Activated T-cell treated with anti-CD3 and anti-CD28 coated beads, Interleukin-2, amount 50 U/mL, for 24 hours (primary cell): ENCODE measurements around the gene NKAIN4.

Experiments
- DNase-seq: peaks from one replicate; pipeline ENCODE4 v3.0.0-alpha.2; 2020
- H3K27ac Mint-ChIP-seq: 2 replicates; pipeline ENCODE4 v1.8.0; 2020; ENCODE audit warnings: mild to moderate bottlenecking, mixed read lengths
- H3K27me3 Mint-ChIP-seq: 2 replicates; pipeline ENCODE4 v1.8.0; 2020; ENCODE audit warnings: mixed read lengths
- H3K36me3 Mint-ChIP-seq: 2 replicates; pipeline ENCODE4 v1.8.0; 2020; ENCODE audit warnings: low read depth, mixed read lengths
- H3K4me1 Mint-ChIP-seq: 2 replicates; pipeline ENCODE4 v1.8.0; 2020; ENCODE audit warnings: low read depth, mixed read lengths
- H3K4me3 Mint-ChIP-seq: 2 replicates; pipeline ENCODE4 v1.8.0; 2020; ENCODE audit warnings: mild to moderate bottlenecking, moderate library complexity, mixed read lengths
- H3K9me3 Mint-ChIP-seq: 2 replicates; pipeline ENCODE4 v1.8.0; 2020; ENCODE audit warnings: mixed read lengths

NKAIN4 gene

GRCh38 chr20:63219447-63219821, 34.8 kb downstream of the NKAIN4 start:
- Mint-ChIP-seq H3K4me3 (no peak overlapping the region), H3K27me3 (no peaks in the 10 kb centered on the region), H3K9me3 (no peaks in the 10 kb centered on the region), H3K4me1 (peaks cover 18% of the 10 kb centered on the region), H3K27ac (no peak overlapping the region), H3K36me3 (peaks cover 10% of the 10 kb centered on the region)
- no peak for DNase-seq

GRCh38 chr20:63218701-63219446, 35.4 kb downstream of the NKAIN4 start:
- H3K4me1 Mint-ChIP-seq = peaks cover 23% of the 10 kb centered on the region
- no peak for DNase-seq
- H3K9me3 Mint-ChIP-seq = no peaks in the 10 kb centered on the region
- no peak overlapping the region for H3K27ac Mint-ChIP-seq
- H3K36me3 Mint-ChIP-seq = peaks cover 16% of the 10 kb centered on the region
- no peak overlapping the region for H3K4me3 Mint-ChIP-seq
- no peaks in the 10 kb centered on the region for H3K27me3 Mint-ChIP-seq

DNA sequence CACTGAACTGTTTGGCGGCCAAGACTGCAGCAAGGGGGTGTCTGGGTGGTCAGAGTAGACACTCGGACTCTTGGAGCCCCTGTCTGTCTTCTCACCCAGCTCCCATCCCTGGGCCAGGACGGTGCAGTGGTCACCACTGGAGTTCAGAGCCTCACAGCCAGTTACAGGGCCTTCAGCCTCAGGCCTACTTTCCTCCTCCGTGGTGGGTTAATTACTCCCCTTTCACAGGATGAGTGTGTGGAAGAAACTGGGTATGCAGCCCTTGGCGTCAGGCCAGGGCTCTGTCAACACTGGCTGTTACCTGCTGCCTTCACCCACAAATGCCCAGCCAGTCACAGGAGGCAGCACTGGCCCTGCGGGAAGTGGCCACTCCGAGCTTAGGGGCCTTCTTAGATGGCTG, 36.6 kb downstream of the NKAIN4 start:
- Mint-ChIP-seq H3K4me3 (no peak overlapping the region), H3K27me3 (no peaks in the 10 kb centered on the region), H3K27ac (no peak overlapping the region), H3K4me1 (peaks cover 35% of the 10 kb centered on the region), H3K9me3 (no peaks in the 10 kb centered on the region), H3K36me3 (peaks cover 28% of the 10 kb centered on the region)
- no peak for DNase-seq

- Mint-ChIP-seq H3K9me3 (no peaks in the 10 kb centered on the region), H3K36me3 (peaks cover 35% of the 10 kb centered on the region), H3K27ac (peak overlapping the region; percentile 86), H3K27me3 (no peaks in the 10 kb centered on the region), H3K4me3 (peak overlapping the region; percentile 98), H3K4me1 (peaks cover 42% of the 10 kb centered on the region)
- DNase-seq = peak; percentile 39
Observed at GRCh38 chr20:63216849-63217471, 37.3 kb downstream of the NKAIN4 start.

DNA sequence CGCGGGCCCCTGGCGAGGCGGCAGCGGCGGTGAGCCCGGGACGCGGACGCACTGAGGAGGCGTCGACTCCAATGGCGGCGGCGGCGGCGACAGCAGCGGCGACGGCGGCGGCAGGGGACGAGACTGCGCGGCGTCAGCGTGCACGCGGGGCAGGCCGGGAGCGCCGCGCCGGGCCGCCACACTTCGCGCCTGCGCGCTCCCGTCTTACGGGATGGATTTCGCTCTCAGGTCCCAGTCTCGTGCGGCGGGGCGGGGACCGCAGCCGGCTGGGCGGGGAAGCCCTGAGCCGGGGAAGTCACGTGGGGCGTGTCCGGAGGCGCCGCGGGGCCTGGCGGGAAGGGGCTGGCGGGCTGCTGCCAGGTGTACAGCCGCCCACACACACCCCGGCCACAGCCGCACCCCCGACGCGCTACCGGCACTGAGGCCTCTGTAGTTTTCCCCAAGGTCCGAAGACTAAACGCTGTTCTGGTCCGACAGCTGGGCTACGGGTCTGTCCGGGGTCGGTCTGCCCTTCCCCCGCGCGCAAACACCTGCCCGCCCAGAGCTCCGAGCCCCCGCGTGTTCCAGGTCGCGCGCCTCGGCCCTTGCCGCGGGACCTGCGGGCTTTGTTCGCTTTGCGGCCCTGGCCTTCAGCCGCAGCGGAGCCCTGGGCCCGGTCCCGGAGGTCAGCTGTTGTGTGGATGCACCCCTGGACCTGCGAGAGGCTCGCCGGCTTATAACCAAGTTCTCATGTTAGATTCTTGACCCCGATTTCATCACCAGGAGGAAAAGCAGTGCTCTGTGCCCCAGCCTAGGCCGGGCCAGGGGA, 38.0 kb downstream of the NKAIN4 start, which contains the start of gene YTHDF1:
Gene YTHDF1, minus strand, starts transcription at position 91 of the 808 bp plus-strand sequence. CDS start 239 bp downstream, outside the sequence.
- DNase-seq = peak; percentile 98
- Mint-ChIP-seq H3K4me1 (peaks cover 48% of the 10 kb centered on the region), H3K27ac (peak within 1 kb of the TSS; percentile 97), H3K27me3 (no peaks in the 10 kb centered on the region), H3K9me3 (no peaks in the 10 kb centered on the region), H3K36me3 (peaks cover 42% of the 10 kb centered on the region), H3K4me3 (peak within 1 kb of the TSS; percentile 98)

DNA sequence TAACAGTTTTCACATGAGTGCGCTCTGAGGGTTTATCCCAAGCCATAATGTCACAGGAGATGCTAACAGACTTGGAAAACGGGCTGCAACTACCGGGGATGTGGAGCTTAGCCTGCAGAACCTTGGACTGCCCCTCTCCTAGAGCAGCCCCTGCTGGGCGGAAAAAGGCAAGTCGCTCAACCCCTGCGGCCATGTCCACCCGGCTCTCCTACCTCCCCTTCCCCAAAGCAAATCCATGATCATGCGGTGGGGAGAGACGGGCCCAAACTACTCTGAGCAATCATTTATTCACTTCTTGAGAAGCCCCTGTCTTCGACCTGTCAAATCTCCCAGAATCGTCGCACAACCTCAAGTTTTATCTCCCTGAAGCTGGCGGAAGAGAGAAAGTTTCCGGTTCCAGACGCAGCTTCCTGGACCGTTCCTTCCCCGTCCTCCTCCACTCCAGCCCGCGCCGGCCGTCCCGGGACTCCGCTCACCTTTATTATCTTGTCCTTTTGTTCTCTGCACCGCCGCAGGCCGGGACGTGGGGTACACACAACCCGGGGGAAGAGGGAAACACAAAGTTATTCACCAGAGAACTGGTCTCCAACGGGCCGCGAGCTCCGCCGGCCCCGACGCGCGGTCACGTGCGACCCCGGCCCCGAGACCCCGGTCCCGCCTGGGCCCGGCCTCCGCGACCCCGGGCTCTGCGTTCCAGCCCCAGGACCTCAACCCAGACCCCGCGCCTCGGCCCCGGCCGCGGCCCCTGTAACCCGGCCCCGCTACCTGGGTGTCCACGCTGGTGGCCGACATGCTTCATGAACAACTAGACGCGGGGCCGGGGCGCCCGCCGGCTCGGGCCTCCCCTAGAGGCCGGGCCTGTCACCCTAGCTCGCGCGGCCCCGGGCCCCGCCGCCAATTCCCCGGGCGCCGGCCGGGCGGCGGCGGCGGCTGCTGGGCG, 38.9 kb downstream of the NKAIN4 start:
- Mint-ChIP-seq H3K27ac (peak overlapping the region; percentile 97), H3K9me3 (no peaks in the 10 kb centered on the region), H3K4me1 (peaks cover 53% of the 10 kb centered on the region), H3K36me3 (peaks cover 51% of the 10 kb centered on the region), H3K4me3 (peak overlapping the region; percentile 98), H3K27me3 (no peaks in the 10 kb centered on the region)
- DNase-seq = peak; percentile 38

- Mint-ChIP-seq H3K27ac (peak overlapping the region; percentile 97), H3K4me1 (peaks cover 60% of the 10 kb centered on the region), H3K9me3 (no peaks in the 10 kb centered on the region), H3K4me3 (peak overlapping the region; percentile 98), H3K36me3 (peaks cover 60% of the 10 kb centered on the region), H3K27me3 (no peaks in the 10 kb centered on the region)
- DNase-seq = no peak
Observed at GRCh38 chr20:63214514-63214913, 39.7 kb downstream of the NKAIN4 start.

DNA sequence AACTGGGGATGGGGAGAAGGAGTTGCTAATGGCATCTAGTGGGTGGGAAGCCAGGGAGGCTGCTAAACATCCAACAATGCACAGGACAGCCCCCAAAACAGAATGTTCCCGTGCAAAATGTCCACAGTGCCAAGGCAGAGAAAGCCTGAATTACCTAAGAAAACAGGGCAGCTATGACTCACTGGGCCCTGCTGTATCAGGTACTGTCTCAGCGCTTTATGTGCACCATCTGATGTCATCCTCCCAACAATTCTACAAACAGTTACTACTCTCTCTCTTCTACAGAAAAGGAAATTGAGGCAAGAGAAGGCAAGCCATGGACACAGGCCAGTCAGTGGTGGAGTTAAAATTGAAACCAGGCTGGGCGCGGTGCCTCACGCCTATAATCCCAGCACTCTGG, 41.5 kb downstream of the NKAIN4 start:
- Mint-ChIP-seq H3K27me3 (no peaks in the 10 kb centered on the region), H3K36me3 (peaks cover 76% of the 10 kb centered on the region), H3K9me3 (no peaks in the 10 kb centered on the region), H3K27ac (peak overlapping the region; percentile 85), H3K4me1 (peaks cover 70% of the 10 kb centered on the region), H3K4me3 (peak overlapping the region; percentile 42)
- DNase-seq = no peak

DNA sequence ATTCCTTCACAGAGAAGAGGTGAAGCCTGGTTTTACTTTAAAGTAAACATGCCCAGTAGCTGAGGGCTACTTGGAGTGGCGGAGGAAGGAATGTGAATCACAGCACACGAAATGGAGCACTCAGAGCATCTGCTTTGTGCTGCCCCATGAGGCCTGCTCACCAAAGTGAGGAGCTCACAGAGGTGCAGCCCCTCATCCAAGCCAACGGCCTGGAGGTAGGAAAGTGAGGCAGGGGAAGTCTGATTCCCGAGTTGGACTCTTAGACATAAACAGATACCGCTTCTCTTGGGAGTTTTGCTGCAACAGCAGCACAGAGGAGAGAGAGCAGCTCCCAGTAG, 41.9 kb downstream of the NKAIN4 start:
- H3K27me3 Mint-ChIP-seq = no peaks in the 10 kb centered on the region
- DNase-seq = no peak
- H3K36me3 Mint-ChIP-seq = peaks cover 80% of the 10 kb centered on the region
- H3K4me1 Mint-ChIP-seq = peaks cover 70% of the 10 kb centered on the region
- H3K4me3 Mint-ChIP-seq = peak overlapping the region; percentile 36
- H3K9me3 Mint-ChIP-seq = no peaks in the 10 kb centered on the region
- H3K27ac Mint-ChIP-seq = peak overlapping the region; percentile 85

DNA sequence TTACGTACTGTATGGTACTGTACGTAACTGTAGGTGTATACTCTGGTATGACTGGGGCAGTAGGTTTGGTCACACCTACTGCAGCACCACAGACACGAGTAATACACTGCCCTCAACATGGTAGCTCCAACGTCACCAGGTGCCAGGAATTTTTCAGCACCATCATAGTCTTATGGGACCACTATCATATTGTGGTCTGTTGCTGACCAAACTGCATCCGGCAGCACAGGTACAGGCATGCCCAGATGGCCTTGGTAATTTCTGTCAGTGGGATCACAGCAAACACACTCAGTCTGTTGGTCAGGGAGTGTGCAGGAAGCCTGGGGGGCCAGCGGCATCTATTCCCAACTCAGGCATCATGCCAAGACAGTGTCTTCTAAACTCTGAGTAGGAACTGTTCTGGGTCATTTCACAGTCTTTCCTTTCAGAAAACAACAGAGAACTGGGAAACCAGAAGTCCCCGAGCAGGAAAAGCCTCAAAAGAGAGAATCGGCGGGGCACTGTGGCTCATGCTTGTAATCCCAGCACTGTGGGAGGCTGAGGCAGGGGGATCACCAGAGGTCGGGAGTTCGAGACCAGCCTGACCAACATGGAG, 44.2 kb downstream of the NKAIN4 start:
- peaks cover 66% of the 10 kb centered on the region for H3K4me1 Mint-ChIP-seq
- no peak overlapping the region for H3K4me3 Mint-ChIP-seq
- H3K27me3 Mint-ChIP-seq = no peaks in the 10 kb centered on the region
- H3K27ac Mint-ChIP-seq = peak overlapping the region; percentile 77
- peaks cover 99% of the 10 kb centered on the region for H3K36me3 Mint-ChIP-seq
- H3K9me3 Mint-ChIP-seq = no peaks in the 10 kb centered on the region
- no peak for DNase-seq

DNA sequence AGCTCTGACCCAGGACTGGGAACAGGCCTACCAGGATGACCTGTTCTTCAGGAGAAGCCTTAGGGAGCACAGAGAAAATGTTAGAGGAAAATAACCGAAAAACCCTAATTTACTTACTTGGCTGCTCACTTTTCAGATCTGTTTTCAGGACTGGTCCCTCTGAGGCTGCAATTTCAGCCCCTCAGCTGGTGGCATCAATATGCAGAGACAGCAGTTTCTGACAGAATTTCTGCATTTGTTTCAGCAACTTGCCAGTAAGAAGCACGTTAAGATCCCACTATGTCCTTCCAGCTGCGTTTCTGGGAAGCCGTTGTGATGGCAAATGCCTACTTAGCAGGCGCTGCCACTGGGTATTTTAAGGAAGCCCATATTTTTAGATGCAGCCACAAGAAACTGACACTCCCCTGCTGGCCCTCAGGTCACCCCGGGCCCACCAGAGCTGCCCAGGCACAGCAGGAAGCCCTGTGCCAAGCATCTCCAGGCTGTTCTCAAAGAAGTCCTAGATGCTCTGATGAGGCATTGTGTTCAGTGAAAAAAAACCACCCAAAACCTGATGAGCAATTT, 45.8 kb downstream of the NKAIN4 start:
- Mint-ChIP-seq H3K36me3 (peaks cover 99% of the 10 kb centered on the region), H3K4me3 (no peak overlapping the region)

GRCh38 chr20:63206878-63207277, 47.4 kb downstream of the NKAIN4 start:
- H3K27ac Mint-ChIP-seq = no peak overlapping the region
- no peaks in the 10 kb centered on the region for H3K9me3 Mint-ChIP-seq
- no peaks in the 10 kb centered on the region for H3K27me3 Mint-ChIP-seq
- H3K36me3 Mint-ChIP-seq = peaks cover 99% of the 10 kb centered on the region
- no peak for DNase-seq
- no peak overlapping the region for H3K4me3 Mint-ChIP-seq
- H3K4me1 Mint-ChIP-seq = peaks cover 40% of the 10 kb centered on the region

More for the DNA sequence above, 45.8 kb downstream of the NKAIN4 start:
- H3K4me1 Mint-ChIP-seq = peaks cover 49% of the 10 kb centered on the region
- peak overlapping the region; percentile 23 for H3K27ac Mint-ChIP-seq
- H3K27me3 Mint-ChIP-seq = no peaks in the 10 kb centered on the region
- no peaks in the 10 kb centered on the region for H3K9me3 Mint-ChIP-seq
- no peak for DNase-seq

DNA sequence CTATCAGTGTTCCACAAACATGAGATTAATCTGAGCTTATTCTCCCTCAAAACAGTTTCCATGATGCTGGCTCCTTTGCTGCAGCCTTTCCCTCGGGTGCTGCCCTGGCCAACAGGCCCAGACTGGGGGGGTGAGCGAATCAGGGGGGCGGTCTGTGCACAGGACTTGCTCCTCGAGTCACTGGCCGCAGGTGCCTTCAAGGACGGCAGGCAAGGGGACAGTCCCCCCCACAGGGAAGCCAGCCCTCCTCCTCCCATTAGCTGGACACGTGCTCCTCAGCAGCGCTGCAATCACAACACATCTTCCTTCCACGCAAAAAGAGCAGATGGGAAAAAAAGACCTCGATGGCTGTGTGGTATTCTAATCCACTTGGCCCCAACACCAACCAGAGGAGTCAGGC, 48.4 kb downstream of the NKAIN4 start:
- H3K4me3 Mint-ChIP-seq = no peak overlapping the region
- no peak for DNase-seq
- no peaks in the 10 kb centered on the region for H3K9me3 Mint-ChIP-seq
- no peak overlapping the region for H3K27ac Mint-ChIP-seq
- H3K4me1 Mint-ChIP-seq = peaks cover 41% of the 10 kb centered on the region
- peaks cover 99% of the 10 kb centered on the region for H3K36me3 Mint-ChIP-seq
- H3K27me3 Mint-ChIP-seq = no peaks in the 10 kb centered on the region
